Stimulated activated CD4-positive, alpha-beta T cell treated with anti-CD3 and anti-CD28 coated beads, TNF-alpha, amount 100 ng/mL, for 4 hours (primary cell): ENCODE data around the gene FLVCR1.

ENCODE experiments used
- DNase-seq, 3 experiments: peaks; one replicate each; pipeline ENCODE4 v3.0.0-alpha.2; 2020; ENCODE audit warnings: low read depth in 3 of 3

FLVCR1 gene

GRCh38 chr1:212945463-212946160 lies 87.5 kb downstream of the FLVCR1 start:
- no peak for DNase-seq

GRCh38 chr1:212946872-212947271 lies 88.8 kb downstream of the FLVCR1 start:
- no peak for DNase-seq
